ENCODE results near the gene ORC1. TPM values are rescaled to one million over a fixed set of nuclear protein-coding genes. Genes with fewer than 3 reads are reported as not detected.

Gene ORC1
- total RNA-seq, 1 experiment from 2014 or later, result 14.3 TPM

GRCh38 chr1:52341655-52342260, 62.5 kb downstream of the ORC1 start:
- H3K9me3 ChIP-seq (ENCODE audit: control insufficient read depth, insufficient read depth, low read depth, low read length), result no peaks in the 10 kb centered on the region
- in situ Hi-C loops (cut with HindIII; ENCODE audit: low pct_unique_long_range_greater_than_20kb, low sequenced_read_pairs), result no loop called here
- ChIA-PET POLR2A (no interaction called here), CTCF (no interaction called here)
- ATAC-seq (no peak), DNase-seq (ENCODE audit: low read depth, low spot score) (no peak)
- H3K36me3 ChIP-seq (ENCODE audit: control insufficient read depth, insufficient read depth, low read length), result no peaks in the 10 kb centered on the region
- no peaks in the 10 kb centered on the region for H3K4me1 ChIP-seq (ENCODE audit: control insufficient read depth, insufficient read depth, low read length)
- no peak overlapping the region for H3K27ac ChIP-seq (ENCODE audit: low read length)
- intact Hi-C loops (cut with micrococcal nuclease; ENCODE audit: unreplicated experiment), result no loop called here
- BruUV-seq (replicated peaks), result no TSS peak
- H3K27me3 ChIP-seq (ENCODE audit: control insufficient read depth, insufficient read depth, low read length), result no peaks in the 10 kb centered on the region
- TF ChIP-seq POLR2AphosphoS5 (IDR thresholded peaks at IDR 0.05; ENCODE audit: low read depth, low read length) (no peak), TCF7L2 (IDR thresholded peaks at IDR 0.05; ENCODE audit: low read depth, low read length) (no peak), SIN3A (IDR thresholded peaks at IDR 0.05; ENCODE audit: borderline replicate concordance, insufficient read depth, low read depth, low read length) (no peak)
- TF ChIP-seq, protein P1, sequence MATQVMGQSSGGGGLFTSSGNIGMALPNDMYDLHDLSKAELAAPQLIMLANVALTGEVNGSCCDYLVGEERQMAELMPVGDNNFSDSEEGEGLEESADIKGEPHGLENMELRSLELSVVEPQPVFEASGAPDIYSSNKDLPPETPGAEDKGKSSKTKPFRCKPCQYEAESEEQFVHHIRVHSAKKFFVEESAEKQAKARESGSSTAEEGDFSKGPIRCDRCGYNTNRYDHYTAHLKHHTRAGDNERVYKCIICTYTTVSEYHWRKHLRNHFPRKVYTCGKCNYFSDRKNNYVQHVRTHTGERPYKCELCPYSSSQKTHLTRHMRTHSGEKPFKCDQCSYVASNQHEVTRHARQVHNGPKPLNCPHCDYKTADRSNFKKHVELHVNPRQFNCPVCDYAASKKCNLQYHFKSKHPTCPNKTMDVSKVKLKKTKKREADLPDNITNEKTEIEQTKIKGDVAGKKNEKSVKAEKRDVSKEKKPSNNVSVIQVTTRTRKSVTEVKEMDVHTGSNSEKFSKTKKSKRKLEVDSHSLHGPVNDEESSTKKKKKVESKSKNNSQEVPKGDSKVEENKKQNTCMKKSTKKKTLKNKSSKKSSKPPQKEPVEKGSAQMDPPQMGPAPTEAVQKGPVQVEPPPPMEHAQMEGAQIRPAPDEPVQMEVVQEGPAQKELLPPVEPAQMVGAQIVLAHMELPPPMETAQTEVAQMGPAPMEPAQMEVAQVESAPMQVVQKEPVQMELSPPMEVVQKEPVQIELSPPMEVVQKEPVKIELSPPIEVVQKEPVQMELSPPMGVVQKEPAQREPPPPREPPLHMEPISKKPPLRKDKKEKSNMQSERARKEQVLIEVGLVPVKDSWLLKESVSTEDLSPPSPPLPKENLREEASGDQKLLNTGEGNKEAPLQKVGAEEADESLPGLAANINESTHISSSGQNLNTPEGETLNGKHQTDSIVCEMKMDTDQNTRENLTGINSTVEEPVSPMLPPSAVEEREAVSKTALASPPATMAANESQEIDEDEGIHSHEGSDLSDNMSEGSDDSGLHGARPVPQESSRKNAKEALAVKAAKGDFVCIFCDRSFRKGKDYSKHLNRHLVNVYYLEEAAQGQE (IDR thresholded peaks at IDR 0.05; ENCODE audit: insufficient read depth in 1 of 2, low read depth in 2 of 2, low read length in 1 of 2), result no peak
- TF ChIP-seq, protein P2, sequence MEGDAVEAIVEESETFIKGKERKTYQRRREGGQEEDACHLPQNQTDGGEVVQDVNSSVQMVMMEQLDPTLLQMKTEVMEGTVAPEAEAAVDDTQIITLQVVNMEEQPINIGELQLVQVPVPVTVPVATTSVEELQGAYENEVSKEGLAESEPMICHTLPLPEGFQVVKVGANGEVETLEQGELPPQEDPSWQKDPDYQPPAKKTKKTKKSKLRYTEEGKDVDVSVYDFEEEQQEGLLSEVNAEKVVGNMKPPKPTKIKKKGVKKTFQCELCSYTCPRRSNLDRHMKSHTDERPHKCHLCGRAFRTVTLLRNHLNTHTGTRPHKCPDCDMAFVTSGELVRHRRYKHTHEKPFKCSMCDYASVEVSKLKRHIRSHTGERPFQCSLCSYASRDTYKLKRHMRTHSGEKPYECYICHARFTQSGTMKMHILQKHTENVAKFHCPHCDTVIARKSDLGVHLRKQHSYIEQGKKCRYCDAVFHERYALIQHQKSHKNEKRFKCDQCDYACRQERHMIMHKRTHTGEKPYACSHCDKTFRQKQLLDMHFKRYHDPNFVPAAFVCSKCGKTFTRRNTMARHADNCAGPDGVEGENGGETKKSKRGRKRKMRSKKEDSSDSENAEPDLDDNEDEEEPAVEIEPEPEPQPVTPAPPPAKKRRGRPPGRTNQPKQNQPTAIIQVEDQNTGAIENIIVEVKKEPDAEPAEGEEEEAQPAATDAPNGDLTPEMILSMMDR (IDR thresholded peaks at IDR 0.05), result no peak
- H3K4me3 ChIP-seq (ENCODE audit: low read depth in 2 of 2, low read length in 2 of 2), result no peak overlapping the region

DNA sequence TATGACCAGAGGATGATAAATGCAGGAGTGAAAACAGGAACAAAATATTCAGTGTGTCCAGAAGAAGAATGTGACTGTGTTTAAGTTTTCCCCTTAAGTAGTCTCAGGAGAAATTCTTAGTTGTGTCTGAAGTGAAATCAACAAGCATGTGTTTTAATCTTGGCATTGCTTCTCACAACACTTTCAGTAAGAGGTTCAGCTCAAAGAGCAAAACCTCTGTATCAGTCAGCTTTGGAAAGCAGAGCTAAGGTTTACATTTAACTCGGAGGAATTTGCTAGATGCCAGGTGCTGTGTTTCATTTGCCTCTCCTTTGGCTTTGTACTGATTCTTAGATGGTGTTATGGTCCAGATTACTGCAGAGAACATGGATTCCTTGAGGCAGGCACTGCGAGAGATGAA, 66.8 kb downstream of the ORC1 start:
- Histone ChIP-seq H3K9me3 (ENCODE audit: control insufficient read depth, insufficient read depth, low read depth, low read length) (no peaks in the 10 kb centered on the region), H3K36me3 (ENCODE audit: control insufficient read depth, insufficient read depth, low read length) (no peaks in the 10 kb centered on the region), H3K4me1 (ENCODE audit: control insufficient read depth, insufficient read depth, low read length) (no peaks in the 10 kb centered on the region), H3K4me3 (ENCODE audit: low read depth in 2 of 2, low read length in 2 of 2) (no peak overlapping the region), H3K27me3 (ENCODE audit: control insufficient read depth, insufficient read depth, low read length) (no peaks in the 10 kb centered on the region), H3K27ac (ENCODE audit: low read length) (no peak overlapping the region)
- POLR2A ChIA-PET, result no interaction called here
- no peak for ATAC-seq
- no peak for DNase-seq (ENCODE audit: low read depth, low spot score)
- CTCF ChIA-PET, result no interaction called here
- no TSS peak for BruUV-seq (replicated peaks)
- no peak for TF ChIP-seq TCF7L2 (IDR thresholded peaks at IDR 0.05; ENCODE audit: low read depth, low read length)
- intact Hi-C loops (cut with micrococcal nuclease; ENCODE audit: unreplicated experiment), result no loop called here
- in situ Hi-C loops (cut with HindIII; ENCODE audit: low pct_unique_long_range_greater_than_20kb, low sequenced_read_pairs), result no loop called here

- Histone ChIP-seq H3K36me3 (ENCODE audit: control insufficient read depth, insufficient read depth, low read length) (no peaks in the 10 kb centered on the region), H3K4me3 (ENCODE audit: low read depth in 2 of 2, low read length in 2 of 2) (no peak overlapping the region), H3K9me3 (ENCODE audit: control insufficient read depth, insufficient read depth, low read depth, low read length) (no peaks in the 10 kb centered on the region), H3K27ac (ENCODE audit: low read length) (no peak overlapping the region), H3K27me3 (ENCODE audit: control insufficient read depth, insufficient read depth, low read length) (no peaks in the 10 kb centered on the region), H3K4me1 (ENCODE audit: control insufficient read depth, insufficient read depth, low read length) (no peaks in the 10 kb centered on the region)
- TF ChIP-seq, protein P1 (IDR thresholded peaks at IDR 0.05; ENCODE audit: insufficient read depth in 1 of 2, low read depth in 2 of 2, low read length in 1 of 2), result no peak
- TF ChIP-seq TCF7L2 (IDR thresholded peaks at IDR 0.05; ENCODE audit: low read depth, low read length), result no peak
- TF ChIP-seq, protein P2 (IDR thresholded peaks at IDR 0.05), result no peak
- no peak for TF ChIP-seq POLR2AphosphoS5 (IDR thresholded peaks at IDR 0.05; ENCODE audit: low read depth, low read length)
- no peak for TF ChIP-seq SIN3A (IDR thresholded peaks at IDR 0.05; ENCODE audit: borderline replicate concordance, insufficient read depth, low read depth, low read length)
- in situ Hi-C loops (cut with HindIII; ENCODE audit: low pct_unique_long_range_greater_than_20kb, low sequenced_read_pairs) (no loop called here), intact Hi-C loops (cut with micrococcal nuclease; ENCODE audit: unreplicated experiment) (no loop called here)
- ATAC-seq (no peak), DNase-seq (ENCODE audit: low read depth, low spot score) (no peak)
- POLR2A ChIA-PET, result no interaction called here
- no TSS peak for BruUV-seq (replicated peaks)
- CTCF ChIA-PET, result no interaction called here
Observed at GRCh38 chr1:52334906-52335528, 69.2 kb downstream of the ORC1 start.

Measured in Panc1 (cell line).